SK-N-MC (cell line): ENCODE measurements around the gene PAGE4.

ENCODE experiments used
- EZH2 ChIP-seq: fragments of 200-600 bp; sonication (generic); IDR thresholded peaks from one replicate; pipeline ENCODE4 v1.6.1; 2017; ENCODE audit warnings: antibody characterized with exemption
- POLR2AphosphoS5 ChIP-seq: IDR thresholded peaks from 2 replicates; pipeline ENCODE4 v1.6.1; 2012; ENCODE audit warnings: mild to moderate bottlenecking, low read depth, low read length, borderline replicate concordance

GRCh38 chrX:49812177-49812576, 16.9 kb upstream of the PAGE4 start:
- TF ChIP-seq EZH2, result no peak
- TF ChIP-seq POLR2AphosphoS5, result no peak
